GM23338 (cell line): ENCODE measurements around the gene TUBB8B. TPM values are rescaled to one million over a fixed set of nuclear protein-coding genes. Genes with fewer than 3 reads are reported as not detected.
"Not testable (repeated sequence)": the region's sequence is repeated elsewhere in the genome, so short reads cannot be mapped to it uniquely, and the experiment has no call there.

Experiments
- ATAC-seq: fragments of 200-7000 bp; cut with Tn5 transposase; 3 replicates; pipeline ENCODE4 v1.9.1; 2020
- DNase-seq: peaks from one replicate; pipeline ENCODE4 v3.0.0-alpha.2; 2015; ENCODE audit warnings: low spot score
- H2AFZ ChIP-seq: fragments of 200-600 bp; sonication (generic); 2 replicates; pipeline ENCODE4 v1.8.0; 2016; ENCODE audit warnings: antibody characterized with exemption, mild to moderate bottlenecking, moderate library complexity
- H3F3A ChIP-seq: fragments of 200-600 bp; sonication (generic); replicated peaks from 2 replicates; pipeline ENCODE4 v1.8.0; 2017; ENCODE audit warnings: antibody characterized with exemption, mixed run types, low read depth
- H3K27ac ChIP-seq: fragments of 200-600 bp; sonication (generic); 2 replicates; pipeline ENCODE4 v1.6.1; 2016; ENCODE audit warnings: low read depth
- H3K27me3 ChIP-seq: fragments of 200-600 bp; sonication (generic); 2 replicates; pipeline ENCODE4 v1.8.0; 2016; ENCODE audit warnings: mild to moderate bottlenecking, mixed run types, moderate library complexity; ENCODE audit not compliant: insufficient read depth
- H3K36me3 ChIP-seq: fragments of 200-600 bp; sonication (generic); 2 replicates; pipeline ENCODE4 v1.8.0; 2016; ENCODE audit warnings: mild to moderate bottlenecking; ENCODE audit not compliant: insufficient read depth
- H3K4me1 ChIP-seq: fragments of 200-600 bp; sonication (generic); 2 replicates; pipeline ENCODE4 v1.8.0; 2016; ENCODE audit warnings: mild to moderate bottlenecking, moderate library complexity; ENCODE audit not compliant: insufficient read depth
- H3K4me2 ChIP-seq: fragments of 200-600 bp; sonication (generic); 2 replicates; pipeline ENCODE4 v1.7.1; 2017; ENCODE audit warnings: mixed run types
- H3K4me3 ChIP-seq: fragments of 200-600 bp; sonication (generic); 2 replicates; pipeline ENCODE4 v1.6.1; 2016; ENCODE audit warnings: mixed run types
- H3K79me2 ChIP-seq: fragments of 200-600 bp; sonication (generic); replicated peaks from 2 replicates; pipeline ENCODE4 v1.8.0; 2017; ENCODE audit warnings: mild to moderate bottlenecking; ENCODE audit not compliant: insufficient read depth
- H3K9me2 ChIP-seq: fragments of 200-600 bp; sonication (generic); 2 replicates; pipeline ENCODE4 v1.8.0; 2017; ENCODE audit not compliant: insufficient read depth
- H4K20me1 ChIP-seq: fragments of 200-600 bp; sonication (generic); replicated peaks from 2 replicates; pipeline ENCODE4 v1.8.0; 2017; ENCODE audit warnings: mild to moderate bottlenecking; ENCODE audit not compliant: insufficient read depth
- H3K27ac Mint-ChIP-seq: 2 replicates; pipeline ENCODE4 v1.8.0; 2020; ENCODE audit warnings: inconsistent platforms, mild to moderate bottlenecking, moderate library complexity, mixed read lengths
- H3K27me3 Mint-ChIP-seq: 3 replicates; pipeline ENCODE4 v1.8.0; 2022; ENCODE audit warnings: low read depth, mild to moderate bottlenecking, moderate library complexity, mixed read lengths, inconsistent platforms; ENCODE audit not compliant: insufficient read depth, poor library complexity
- H3K36me3 Mint-ChIP-seq: 3 replicates; pipeline ENCODE4 v1.8.0; 2021; ENCODE audit warnings: low read depth, mild to moderate bottlenecking, inconsistent platforms, moderate library complexity, mixed read lengths
- H3K4me1 Mint-ChIP-seq: 3 replicates; pipeline ENCODE4 v1.8.0; 2020; ENCODE audit warnings: mild to moderate bottlenecking, inconsistent platforms, mixed read lengths
- H3K4me3 Mint-ChIP-seq: 3 replicates; pipeline ENCODE4 v1.8.0; 2021; ENCODE audit warnings: moderate library complexity, mild to moderate bottlenecking, inconsistent platforms, mixed read lengths
- H3K9me3 Mint-ChIP-seq: 3 replicates; pipeline ENCODE4 v1.8.0; 2020; ENCODE audit warnings: moderate library complexity, mild to moderate bottlenecking, inconsistent platforms, mixed read lengths
- polyA plus RNA-seq: library from polyadenylated mRNA; unstranded; fragments of >200 nt; fragmentation: Nextera tagmentation; extraction: Ambion mirVana; gene quantifications from 2 replicates; pipeline ENCODE4 v1.2.1, GENCODE V29; 2016
- total RNA-seq: library from RNA; depleted of rRNA; stranded (reverse); fragments of >200 nt; shearing (Covaris generic); gene quantifications from 2 replicates; pipeline ENCODE4 v1.2.3, GENCODE V29; 2014

TUBB8B gene
- total and polyA plus RNA-seq, 2 experiments from 2014 or later, result 0.74 to 3.6 TPM

GRCh38 chr18:64279-64678, 14.9 kb upstream of the TUBB8B start:
- H2AFZ ChIP-seq, H3K79me2 ChIP-seq, DNase-seq, H4K20me1 ChIP-seq, H3K27ac Mint-ChIP-seq, H3K27me3 Mint-ChIP-seq, H3K4me3 Mint-ChIP-seq, H3K27me3 ChIP-seq, H3K9me2 ChIP-seq, H3K4me1 ChIP-seq, H3K4me1 Mint-ChIP-seq, ATAC-seq, H3K4me3 ChIP-seq, H3K27ac ChIP-seq, H3F3A ChIP-seq, H3K36me3 ChIP-seq, H3K4me2 ChIP-seq: not testable (repeated sequence)
- Mint-ChIP-seq H3K9me3 (peaks cover 94% of the 10 kb centered on the region), H3K36me3 (peaks cover 16% of the 10 kb centered on the region; the same call in 2 of the 3 replicates)

DNA sequence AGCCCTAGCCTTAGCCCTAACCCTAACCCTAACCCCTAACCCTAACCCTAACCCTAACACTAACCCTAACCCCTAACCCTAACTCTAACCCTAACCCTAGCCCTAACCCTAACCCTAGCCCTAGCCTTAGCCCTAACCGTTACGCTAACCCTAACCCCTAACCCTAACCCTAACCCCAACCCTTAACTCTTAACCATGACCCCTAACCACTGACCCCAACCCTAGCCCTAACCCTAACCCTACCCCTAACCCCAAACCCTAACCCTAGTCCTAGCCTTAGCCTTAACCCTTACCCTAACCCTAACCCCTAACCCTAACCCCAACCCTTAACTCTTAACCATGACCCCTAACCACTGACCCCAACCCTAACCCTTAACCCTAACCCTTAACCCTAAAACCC, 14.2 kb upstream of the TUBB8B start:
- H3K27me3 Mint-ChIP-seq, ATAC-seq, H3K4me3 ChIP-seq, H3F3A ChIP-seq, H3K9me2 ChIP-seq, H3K4me3 Mint-ChIP-seq, H3K27ac Mint-ChIP-seq, H3K4me2 ChIP-seq, H3K27me3 ChIP-seq, H3K27ac ChIP-seq, H2AFZ ChIP-seq, H3K36me3 ChIP-seq, H4K20me1 ChIP-seq, H3K4me1 ChIP-seq, H3K4me1 Mint-ChIP-seq, H3K79me2 ChIP-seq: not testable (repeated sequence)
- peak; percentile 5 for DNase-seq
- Mint-ChIP-seq H3K36me3 (peaks cover 16% of the 10 kb centered on the region; the same call in 2 of the 3 replicates), H3K9me3 (peaks cover 94% of the 10 kb centered on the region)

- H3K27ac Mint-ChIP-seq, H3K4me1 Mint-ChIP-seq: not testable (repeated sequence)
Measured at GRCh38 chr18:54388-54787, 5.0 kb upstream of the TUBB8B start.

DNA sequence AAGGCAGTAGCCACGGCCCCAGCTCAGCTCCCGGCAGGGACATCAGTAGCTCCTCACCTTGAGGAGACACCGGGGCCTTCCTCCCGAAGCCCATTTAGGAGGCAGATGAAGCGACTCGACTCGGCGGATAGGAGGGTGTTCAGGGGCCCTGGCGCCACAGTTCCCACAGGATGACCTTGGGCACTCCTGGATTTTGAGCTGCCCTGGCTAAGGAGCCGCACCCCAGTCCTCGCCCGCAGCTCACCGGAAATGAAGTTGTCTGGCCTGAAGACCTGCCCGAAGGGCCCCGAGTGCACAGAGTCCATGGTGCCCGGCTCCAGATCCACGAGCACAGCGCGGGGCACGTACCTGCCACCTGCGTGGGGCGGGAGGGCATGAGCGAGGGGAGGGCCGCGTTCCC, 719 bp downstream of the TUBB8B start:
- not testable (repeated sequence) for ATAC-seq, H3K36me3 ChIP-seq, H3K36me3 Mint-ChIP-seq

More at GRCh38 chr18:54388-54787, 5.0 kb upstream of the TUBB8B start:
- not testable (repeated sequence) for H3K4me1 ChIP-seq, H3K4me3 ChIP-seq, H3K4me3 Mint-ChIP-seq, H3K27me3 ChIP-seq, H3K9me2 ChIP-seq, H3K79me2 ChIP-seq, ATAC-seq, H3K36me3 ChIP-seq, H4K20me1 ChIP-seq, H2AFZ ChIP-seq, DNase-seq, H3F3A ChIP-seq, H3K27ac ChIP-seq, H3K27me3 Mint-ChIP-seq, H3K4me2 ChIP-seq
- peaks cover 71% of the 10 kb centered on the region for H3K9me3 Mint-ChIP-seq
- peaks cover 12% of the 10 kb centered on the region for H3K36me3 Mint-ChIP-seq

DNA sequence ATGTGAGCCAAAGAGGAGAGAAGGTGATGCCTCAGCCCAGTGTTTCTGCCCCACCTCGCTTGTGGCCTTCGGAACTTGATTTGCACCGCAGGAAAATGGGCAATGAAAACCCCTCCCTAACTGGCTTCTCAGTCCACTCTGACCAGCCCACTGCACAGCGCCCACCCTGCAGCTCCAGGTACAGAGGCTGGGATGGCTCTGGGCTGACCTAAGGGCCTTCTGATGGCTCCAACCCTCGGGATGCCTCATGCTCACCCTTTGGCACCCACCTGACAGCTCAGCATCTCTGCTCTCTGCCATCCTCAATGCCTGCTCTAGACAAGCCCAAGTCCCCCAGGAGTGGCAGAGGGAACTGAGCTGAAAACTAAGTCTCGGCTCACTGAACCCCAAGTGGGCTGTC, 36.2 kb downstream of the TUBB8B start:
- not testable (repeated sequence) for H3K36me3 ChIP-seq, H3K9me2 ChIP-seq, H3K4me1 ChIP-seq, H2AFZ ChIP-seq, H3K27me3 Mint-ChIP-seq, H3K4me3 ChIP-seq, H3K79me2 ChIP-seq, H4K20me1 ChIP-seq, H3K4me2 ChIP-seq, H3K4me3 Mint-ChIP-seq, ATAC-seq, H3F3A ChIP-seq, H3K4me1 Mint-ChIP-seq, H3K27ac Mint-ChIP-seq, H3K27ac ChIP-seq, H3K9me3 Mint-ChIP-seq, H3K36me3 Mint-ChIP-seq, DNase-seq, H3K27me3 ChIP-seq

More for the DNA sequence above, 719 bp downstream of the TUBB8B start:
- H3F3A ChIP-seq, H2AFZ ChIP-seq, H3K4me3 ChIP-seq, H3K9me2 ChIP-seq, H3K27ac Mint-ChIP-seq, H3K4me1 Mint-ChIP-seq, H3K79me2 ChIP-seq, H3K4me2 ChIP-seq, H3K4me1 ChIP-seq, H4K20me1 ChIP-seq, H3K4me3 Mint-ChIP-seq, DNase-seq, H3K27ac ChIP-seq, H3K27me3 ChIP-seq, H3K27me3 Mint-ChIP-seq: not testable (repeated sequence)
- H3K9me3 Mint-ChIP-seq, result peaks cover 50% of the 10 kb centered on the region

DNA sequence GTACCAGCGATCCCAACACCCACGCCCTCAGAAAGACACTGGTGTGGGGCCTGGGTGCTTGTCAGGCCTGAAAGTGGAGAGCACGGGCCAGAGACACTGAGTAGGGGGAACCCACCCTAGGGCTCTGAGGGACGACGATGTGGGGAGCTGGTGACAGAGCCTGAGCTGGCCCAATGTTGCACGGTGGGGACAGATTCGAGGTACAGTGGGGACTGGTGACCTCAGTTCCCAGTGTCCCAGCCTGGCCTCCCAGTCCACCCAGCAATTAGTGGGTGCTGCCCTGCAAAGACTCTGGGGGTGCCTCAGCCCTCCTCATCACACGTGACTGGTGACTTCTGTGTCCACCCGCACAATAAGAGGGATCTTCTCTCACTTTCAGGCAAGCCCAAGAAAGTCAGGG, 36.6 kb downstream of the TUBB8B start:
- not testable (repeated sequence) for H3K27me3 ChIP-seq, H3K9me3 Mint-ChIP-seq, H3K27me3 Mint-ChIP-seq, H2AFZ ChIP-seq, H3K79me2 ChIP-seq, H3K36me3 ChIP-seq, H3K9me2 ChIP-seq, ATAC-seq, H3F3A ChIP-seq, H3K4me1 ChIP-seq, H4K20me1 ChIP-seq, DNase-seq, H3K4me1 Mint-ChIP-seq, H3K4me2 ChIP-seq, H3K4me3 Mint-ChIP-seq, H3K27ac ChIP-seq, H3K36me3 Mint-ChIP-seq, H3K27ac Mint-ChIP-seq, H3K4me3 ChIP-seq
